Measurements from ENCODE around the gene ALLC.
"Not testable (repeated sequence)": the region's sequence is repeated elsewhere in the genome, so short reads cannot be mapped to it uniquely, and the experiment has no call there.

ALLC gene

GRCh38 chr2:3654011-3654410, 4.0 kb upstream of the ALLC start:
- Histone ChIP-seq H3K4me3 (no peak overlapping the region), H3K27ac (no peak overlapping the region)
- no peak for DNase-seq (ENCODE audit: low spot score)
- no peak for TF ChIP-seq CTCF (IDR thresholded peaks at IDR 0.05)

GRCh38 chr2:3654531-3655225, 3.3 kb upstream of the ALLC start:
- Histone ChIP-seq H3K27ac (no peak overlapping the region), H3K4me3 (no peak overlapping the region)
- TF ChIP-seq CTCF (IDR thresholded peaks at IDR 0.05): no peak
- no peak for DNase-seq (ENCODE audit: low spot score)

GRCh38 chr2:3655871-3656761, 1.9 kb upstream of the ALLC start:
- no peak for TF ChIP-seq CTCF (IDR thresholded peaks at IDR 0.05)
- DNase-seq (ENCODE audit: low spot score): no peak
- H3K27ac ChIP-seq: no peak overlapping the region
- H3K4me3 ChIP-seq: no peak overlapping the region

GRCh38 chr2:3656762-3657721, 958 bp upstream of the ALLC start:
- Histone ChIP-seq H3K27ac (no peak overlapping the region), H3K4me3 (no peak overlapping the region)
- no peak for DNase-seq (ENCODE audit: low spot score)
- TF ChIP-seq CTCF (IDR thresholded peaks at IDR 0.05): no peak

GRCh38 chr2:3659447-3660432, 1.7 kb downstream of the ALLC start:
- TF ChIP-seq CTCF (IDR thresholded peaks at IDR 0.05): no peak
- Histone ChIP-seq H3K27ac (peak overlapping the region; percentile 15 to 39), H3K4me3 (no peak overlapping the region)
- no peak for DNase-seq (ENCODE audit: low spot score)

- H3K27ac ChIP-seq; DNase-seq (ENCODE audit: low spot score); H3K4me3 ChIP-seq: not testable (repeated sequence)
Observed at GRCh38 chr2:3660640-3661039, 2.6 kb downstream of the ALLC start.
